Mucosa of gallbladder (tissue), 1 donor: ENCODE results near the gene MYL12B. TPM values are rescaled to one million over a fixed set of nuclear protein-coding genes. Genes with fewer than 3 reads are reported as not detected.

Experiments
- DNase-seq: peaks from one replicate; pipeline ENCODE4 v3.0.0-alpha.2; 2020; ENCODE audit warnings: low spot score
- total RNA-seq: library from RNA; stranded (reverse); gene quantifications from one replicate; pipeline ENCODE4 v1.2.1, GENCODE V29; 2021
- donor health status: DM: no; HTN: no; CAD: no.

The MYL12B gene
- total RNA-seq, 1 donor from 2014 or later = 342 TPM

GRCh38 chr18:3235846-3236245 is 26.1 kb upstream of the MYL12B start:
- DNase-seq = no peak

GRCh38 chr18:3236470-3236869 is 25.5 kb upstream of the MYL12B start:
- no peak for DNase-seq

- DNase-seq = no peak
Observed at GRCh38 chr18:3238742-3239141, 23.2 kb upstream of the MYL12B start.

GRCh38 chr18:3245185-3245564 is 16.8 kb upstream of the MYL12B start:
- DNase-seq = no peak

- DNase-seq = peak; percentile 91
Observed at GRCh38 chr18:3245853-3246634, 15.9 kb upstream of the MYL12B start.

- peak; percentile 39 for DNase-seq
Observed at GRCh38 chr18:3246635-3247239, 15.2 kb upstream of the MYL12B start.

- DNase-seq = peak; percentile 98
Observed at GRCh38 chr18:3247240-3248061, 14.5 kb upstream of the MYL12B start, which contains the start of gene MYL12A. Gene MYL12A (plus strand): TSS chr18:3247801. CDS start chr18:3253248, 5,447 bp downstream.

GRCh38 chr18:3248062-3248657 is 13.8 kb upstream of the MYL12B start:
- peak; percentile 28 for DNase-seq

- DNase-seq = peak; percentile 45
Observed at GRCh38 chr18:3248658-3249359, 13.1 kb upstream of the MYL12B start.

- no peak for DNase-seq
Observed at GRCh38 chr18:3250237-3251107, 11.5 kb upstream of the MYL12B start.

GRCh38 chr18:3251249-3251962 is 10.5 kb upstream of the MYL12B start:
- no peak for DNase-seq

GRCh38 chr18:3251963-3252277 is 10.0 kb upstream of the MYL12B start:
- DNase-seq = no peak

- no peak for DNase-seq
Observed at GRCh38 chr18:3252843-3253242, 9.1 kb upstream of the MYL12B start.

- no peak for DNase-seq
Observed at GRCh38 chr18:3254725-3255124, 7.2 kb upstream of the MYL12B start.

- DNase-seq = no peak
Observed at GRCh38 chr18:3255611-3256165, 6.2 kb upstream of the MYL12B start.

GRCh38 chr18:3256693-3257626 is 5.0 kb upstream of the MYL12B start:
- no peak for DNase-seq

- DNase-seq = no peak
Observed at GRCh38 chr18:3257627-3258120, 4.3 kb upstream of the MYL12B start.

- DNase-seq = no peak
Observed at GRCh38 chr18:3260995-3261372, 949 bp upstream of the MYL12B start.
